NB4 (cell line): ENCODE data around the gene LMBR1L.

ENCODE experiments used
- MYC ChIP-seq: IDR thresholded peaks from 2 replicates; pipeline ENCODE4 v1.6.1; 2011; ENCODE audit warnings: low read depth, low read length
- POLR2A ChIP-seq: IDR thresholded peaks from 2 replicates; pipeline ENCODE4 v1.6.1; 2011; ENCODE audit warnings: mild to moderate bottlenecking; ENCODE audit not compliant: insufficient read length; ENCODE audit errors: extremely low read depth
- TF ChIP-seq, protein P1 (sequence below): IDR thresholded peaks from one replicate; pipeline ENCODE4 v1.5.1; 2012; ENCODE audit warnings: low read depth, low read length

DNA sequence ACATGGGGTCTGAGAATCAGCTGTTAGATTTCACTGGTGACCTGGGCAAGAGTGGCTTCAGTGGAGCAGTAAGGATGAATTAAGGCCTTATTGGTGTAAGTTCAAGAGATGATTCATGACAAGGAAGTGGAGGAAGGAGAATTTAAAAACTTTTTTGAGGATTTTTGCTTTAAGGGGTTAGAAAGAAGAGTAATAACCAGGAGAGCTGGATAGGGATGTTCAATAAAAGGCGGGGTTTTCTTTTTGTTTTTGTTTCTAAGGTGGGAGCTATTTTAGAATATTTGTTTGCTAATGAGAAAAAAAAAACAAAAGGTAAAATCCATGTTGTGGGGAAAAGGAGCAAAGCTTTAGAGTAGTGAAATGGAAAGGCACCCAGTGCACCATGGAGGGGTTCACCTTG, 35.8 kb upstream of the LMBR1L start:
- TF ChIP-seq, protein P1, sequence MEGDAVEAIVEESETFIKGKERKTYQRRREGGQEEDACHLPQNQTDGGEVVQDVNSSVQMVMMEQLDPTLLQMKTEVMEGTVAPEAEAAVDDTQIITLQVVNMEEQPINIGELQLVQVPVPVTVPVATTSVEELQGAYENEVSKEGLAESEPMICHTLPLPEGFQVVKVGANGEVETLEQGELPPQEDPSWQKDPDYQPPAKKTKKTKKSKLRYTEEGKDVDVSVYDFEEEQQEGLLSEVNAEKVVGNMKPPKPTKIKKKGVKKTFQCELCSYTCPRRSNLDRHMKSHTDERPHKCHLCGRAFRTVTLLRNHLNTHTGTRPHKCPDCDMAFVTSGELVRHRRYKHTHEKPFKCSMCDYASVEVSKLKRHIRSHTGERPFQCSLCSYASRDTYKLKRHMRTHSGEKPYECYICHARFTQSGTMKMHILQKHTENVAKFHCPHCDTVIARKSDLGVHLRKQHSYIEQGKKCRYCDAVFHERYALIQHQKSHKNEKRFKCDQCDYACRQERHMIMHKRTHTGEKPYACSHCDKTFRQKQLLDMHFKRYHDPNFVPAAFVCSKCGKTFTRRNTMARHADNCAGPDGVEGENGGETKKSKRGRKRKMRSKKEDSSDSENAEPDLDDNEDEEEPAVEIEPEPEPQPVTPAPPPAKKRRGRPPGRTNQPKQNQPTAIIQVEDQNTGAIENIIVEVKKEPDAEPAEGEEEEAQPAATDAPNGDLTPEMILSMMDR = no peak
- TF ChIP-seq POLR2A (no peak), MYC (no peak)
